Nephron (organoid): ENCODE results near the gene ZNF787.
"Not testable (repeated sequence)": the region's sequence is repeated elsewhere in the genome, so short reads cannot be mapped to it uniquely, and the experiment has no call there.

ENCODE experiments used
- H3K27ac Mint-ChIP-seq, 3 experiments: 2 replicates each; pipeline ENCODE4 v1.8.0; 2020; ENCODE audit warnings: mixed read lengths in 3 of 3, mild to moderate bottlenecking in 2 of 3, moderate library complexity in 1 of 3
- H3K27me3 Mint-ChIP-seq: 2 replicates; pipeline ENCODE4 v1.8.0; 2021; ENCODE audit warnings: low read depth, mild to moderate bottlenecking, moderate library complexity, mixed read lengths
- H3K36me3 Mint-ChIP-seq: 2 replicates; pipeline ENCODE4 v1.8.0; 2020; ENCODE audit warnings: low read depth, mixed read lengths
- H3K4me1 Mint-ChIP-seq: 2 replicates; pipeline ENCODE4 v1.8.0; 2020; ENCODE audit warnings: mixed read lengths
- H3K4me3 Mint-ChIP-seq, 3 experiments: 2 replicates each; pipeline ENCODE4 v1.8.0; 2020; ENCODE audit warnings: mild to moderate bottlenecking in 3 of 3, mixed read lengths in 3 of 3, moderate library complexity in 2 of 3
- H3K9me3 Mint-ChIP-seq: 2 replicates; pipeline ENCODE4 v1.8.0; 2020; ENCODE audit warnings: mixed read lengths
- TF ChIP-seq, protein P1 (sequence below), 3 experiments: fragments of 200-600 bp; sonication (generic); IDR thresholded peaks; one replicate each; pipeline ENCODE4 v1.5.0; 2021; ENCODE audit warnings: antibody characterized with exemption in 3 of 3; ENCODE audit not compliant: unreplicated experiment in 3 of 3

The ZNF787 gene

DNA sequence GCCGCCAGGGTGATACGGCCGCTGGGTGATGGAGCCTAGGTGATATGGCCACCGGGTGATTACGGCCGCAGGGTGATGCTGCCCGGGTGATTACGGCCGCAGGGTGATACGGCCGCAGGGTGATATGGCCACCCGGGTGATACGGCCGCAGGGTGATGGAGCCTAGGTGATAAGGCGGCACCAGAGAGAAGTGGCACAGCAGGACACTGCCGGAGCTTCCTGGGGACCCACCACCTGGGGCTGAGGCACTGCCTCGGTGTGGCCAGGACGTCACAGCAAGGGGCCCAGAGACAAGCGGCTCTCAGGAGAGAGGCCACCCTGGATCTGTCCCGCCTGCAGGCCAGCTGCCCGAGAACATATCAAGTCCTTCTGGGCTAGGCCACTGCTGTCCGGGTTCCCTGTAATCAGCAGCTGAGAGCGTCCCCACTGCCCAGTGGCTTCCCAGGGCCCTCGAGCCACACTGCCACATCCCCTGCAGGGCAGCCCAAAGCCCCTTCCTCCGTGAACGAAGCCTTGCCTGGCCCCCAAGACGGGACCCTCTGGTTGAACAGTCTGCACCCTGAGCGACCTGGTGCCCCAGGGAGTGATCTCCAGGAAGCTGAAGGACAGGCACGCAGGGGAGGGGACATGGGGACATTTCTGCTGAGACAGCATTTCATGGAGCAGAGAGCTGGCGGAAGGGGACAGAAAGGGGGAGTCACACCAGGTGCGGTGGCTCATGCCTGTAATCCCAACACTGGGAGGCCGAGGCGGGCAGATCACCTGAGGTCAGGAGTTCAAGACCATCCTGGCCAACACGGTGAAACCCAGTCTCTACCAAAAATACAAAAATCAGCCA lies 22.1 kb downstream of the ZNF787 start:
- Mint-ChIP-seq H3K36me3 (peaks cover 54% of the 10 kb centered on the region), H3K9me3 (peaks cover 13% of the 10 kb centered on the region), H3K4me3 (no peak overlapping the region), H3K27ac (no peak overlapping the region), H3K27me3 (peaks cover 5% of the 10 kb centered on the region), H3K4me1 (no peaks in the 10 kb centered on the region)
- TF ChIP-seq, protein P1, sequence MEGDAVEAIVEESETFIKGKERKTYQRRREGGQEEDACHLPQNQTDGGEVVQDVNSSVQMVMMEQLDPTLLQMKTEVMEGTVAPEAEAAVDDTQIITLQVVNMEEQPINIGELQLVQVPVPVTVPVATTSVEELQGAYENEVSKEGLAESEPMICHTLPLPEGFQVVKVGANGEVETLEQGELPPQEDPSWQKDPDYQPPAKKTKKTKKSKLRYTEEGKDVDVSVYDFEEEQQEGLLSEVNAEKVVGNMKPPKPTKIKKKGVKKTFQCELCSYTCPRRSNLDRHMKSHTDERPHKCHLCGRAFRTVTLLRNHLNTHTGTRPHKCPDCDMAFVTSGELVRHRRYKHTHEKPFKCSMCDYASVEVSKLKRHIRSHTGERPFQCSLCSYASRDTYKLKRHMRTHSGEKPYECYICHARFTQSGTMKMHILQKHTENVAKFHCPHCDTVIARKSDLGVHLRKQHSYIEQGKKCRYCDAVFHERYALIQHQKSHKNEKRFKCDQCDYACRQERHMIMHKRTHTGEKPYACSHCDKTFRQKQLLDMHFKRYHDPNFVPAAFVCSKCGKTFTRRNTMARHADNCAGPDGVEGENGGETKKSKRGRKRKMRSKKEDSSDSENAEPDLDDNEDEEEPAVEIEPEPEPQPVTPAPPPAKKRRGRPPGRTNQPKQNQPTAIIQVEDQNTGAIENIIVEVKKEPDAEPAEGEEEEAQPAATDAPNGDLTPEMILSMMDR (IDR thresholded peaks at IDR 0.05; ENCODE audit: unreplicated experiment in 3 of 3): no peak

DNA sequence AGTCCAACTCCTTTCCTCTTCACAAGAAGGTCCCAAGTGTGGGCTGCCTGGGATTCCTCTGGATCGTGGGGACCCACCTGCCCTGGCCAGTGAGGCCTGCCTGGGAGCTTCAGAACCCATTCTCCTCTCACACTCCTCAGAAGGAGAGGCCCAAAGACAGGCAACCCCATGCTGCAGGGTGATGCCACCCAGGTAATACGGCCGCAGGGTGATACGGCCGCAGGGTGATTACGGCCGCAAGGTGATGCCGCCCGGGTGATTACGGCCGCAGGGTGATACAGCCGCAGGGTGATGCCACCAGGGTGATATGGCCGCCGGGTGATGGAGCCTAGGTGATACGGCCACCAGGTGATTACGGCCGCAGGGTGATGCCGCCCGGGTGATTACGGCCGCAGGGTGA lies 22.9 kb downstream of the ZNF787 start:
- not testable (repeated sequence) for H3K27me3 Mint-ChIP-seq, H3K27ac Mint-ChIP-seq, H3K4me3 Mint-ChIP-seq, H3K4me1 Mint-ChIP-seq
- H3K9me3 Mint-ChIP-seq: peaks cover 20% of the 10 kb centered on the region
- H3K36me3 Mint-ChIP-seq: peaks cover 61% of the 10 kb centered on the region

DNA sequence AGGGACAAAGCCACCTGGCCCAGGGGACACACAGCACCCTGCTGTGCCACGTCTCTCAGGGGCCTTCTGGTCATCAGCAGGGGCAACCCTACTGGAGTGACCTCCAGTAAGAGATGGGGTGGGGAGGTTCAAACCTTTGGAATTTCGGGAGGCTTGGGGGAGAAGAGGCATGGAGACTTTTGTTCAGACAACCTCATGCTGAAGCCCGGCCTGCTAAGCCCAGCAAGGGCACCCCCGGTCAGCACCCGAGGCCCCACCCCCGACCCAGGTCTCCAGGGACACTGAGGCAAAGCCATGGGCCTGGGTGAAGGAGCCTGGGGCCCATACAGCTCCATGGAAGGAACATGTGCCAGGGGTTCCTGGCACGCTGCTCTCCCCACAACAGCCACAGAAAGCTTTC lies 23.3 kb downstream of the ZNF787 start:
- Mint-ChIP-seq H3K9me3 (peaks cover 25% of the 10 kb centered on the region), H3K4me1 (no peaks in the 10 kb centered on the region), H3K36me3 (peaks cover 66% of the 10 kb centered on the region), H3K27me3 (peaks cover 5% of the 10 kb centered on the region), H3K27ac (no peak overlapping the region), H3K4me3 (no peak overlapping the region)
- TF ChIP-seq, protein P1 (IDR thresholded peaks at IDR 0.05; ENCODE audit: unreplicated experiment in 3 of 3): no peak

DNA sequence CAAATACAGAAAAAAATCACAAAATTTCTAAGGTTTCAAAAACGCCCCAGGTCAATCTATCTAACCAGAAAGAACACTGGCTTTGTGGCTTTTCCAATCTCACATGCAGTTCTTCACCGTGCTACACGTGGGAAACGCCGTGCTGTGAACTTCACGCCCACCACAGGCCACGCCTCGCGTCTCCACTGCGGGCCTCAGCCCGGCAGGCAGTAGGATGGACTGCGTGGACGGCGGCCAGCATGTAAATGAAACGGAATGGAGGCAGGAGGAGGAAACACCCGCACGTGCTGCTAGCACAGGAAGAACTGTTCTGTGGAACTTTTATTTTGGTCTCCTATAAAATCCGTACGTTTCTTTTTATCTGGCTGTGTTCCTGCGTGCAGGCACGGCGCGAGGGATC lies 23.8 kb downstream of the ZNF787 start:
- Mint-ChIP-seq H3K9me3 (peaks cover 28% of the 10 kb centered on the region), H3K27me3 (peaks cover 5% of the 10 kb centered on the region), H3K4me1 (no peaks in the 10 kb centered on the region), H3K36me3 (peaks cover 70% of the 10 kb centered on the region), H3K4me3 (no peak overlapping the region), H3K27ac (no peak overlapping the region)
- TF ChIP-seq, protein P1 (IDR thresholded peaks at IDR 0.05; ENCODE audit: unreplicated experiment in 3 of 3): no peak

DNA sequence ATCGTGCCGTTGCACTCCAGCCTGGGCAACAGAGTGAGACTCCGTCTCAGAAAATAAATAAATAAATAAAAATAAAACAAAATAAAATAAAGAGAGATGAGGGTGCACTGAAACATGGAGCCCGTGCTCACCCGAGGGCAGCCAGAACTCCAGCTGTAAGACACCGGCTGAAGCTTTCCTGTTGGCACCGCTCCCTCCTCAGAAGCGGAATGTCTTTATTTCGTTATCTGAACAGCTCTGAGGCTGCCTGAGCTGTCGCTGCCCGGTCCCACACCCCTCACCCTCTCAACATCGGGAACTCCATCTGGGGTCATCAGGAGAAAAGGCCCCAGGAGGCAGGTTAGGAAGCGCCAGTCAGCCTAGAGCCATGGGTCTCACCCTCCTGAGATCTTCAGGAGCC lies 24.4 kb downstream of the ZNF787 start:
- H3K9me3 Mint-ChIP-seq: peaks cover 28% of the 10 kb centered on the region
- H3K36me3 Mint-ChIP-seq: peaks cover 71% of the 10 kb centered on the region
- TF ChIP-seq, protein P1 (IDR thresholded peaks at IDR 0.05; ENCODE audit: unreplicated experiment in 3 of 3): no peak

DNA sequence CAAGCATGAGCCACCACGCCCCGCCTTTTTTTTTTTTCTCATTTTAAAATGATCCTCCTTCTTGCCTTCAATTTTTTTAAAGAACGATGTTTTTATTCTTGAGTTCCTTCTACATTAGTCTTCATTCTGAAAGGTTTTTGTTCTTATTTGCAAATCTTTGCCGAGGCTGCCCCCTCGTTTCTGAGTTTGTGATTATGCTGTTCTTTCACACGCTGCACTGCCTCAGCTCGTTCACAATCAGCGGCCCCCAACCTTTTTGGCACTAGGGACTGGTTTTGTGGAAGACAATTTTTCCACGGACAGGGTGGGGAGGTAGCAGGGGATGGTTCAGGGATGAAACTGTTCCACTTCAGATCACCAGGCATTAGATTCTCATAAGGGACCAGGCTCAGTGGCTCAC lies 26.6 kb downstream of the ZNF787 start:
- Mint-ChIP-seq H3K4me3 (no peak overlapping the region), H3K27ac (no peak overlapping the region), H3K27me3 (peaks cover 5% of the 10 kb centered on the region), H3K9me3 (peaks cover 28% of the 10 kb centered on the region), H3K36me3 (peaks cover 74% of the 10 kb centered on the region), H3K4me1 (no peaks in the 10 kb centered on the region)
- TF ChIP-seq, protein P1 (IDR thresholded peaks at IDR 0.05; ENCODE audit: unreplicated experiment in 3 of 3): no peak

More for the DNA sequence above, 24.4 kb downstream of the ZNF787 start:
- Mint-ChIP-seq H3K27me3 (peaks cover 5% of the 10 kb centered on the region), H3K4me1 (no peaks in the 10 kb centered on the region), H3K27ac (no peak overlapping the region), H3K4me3 (no peak overlapping the region)
